ENCODE data around the gene NPEPL1.

The NPEPL1 gene

DNA sequence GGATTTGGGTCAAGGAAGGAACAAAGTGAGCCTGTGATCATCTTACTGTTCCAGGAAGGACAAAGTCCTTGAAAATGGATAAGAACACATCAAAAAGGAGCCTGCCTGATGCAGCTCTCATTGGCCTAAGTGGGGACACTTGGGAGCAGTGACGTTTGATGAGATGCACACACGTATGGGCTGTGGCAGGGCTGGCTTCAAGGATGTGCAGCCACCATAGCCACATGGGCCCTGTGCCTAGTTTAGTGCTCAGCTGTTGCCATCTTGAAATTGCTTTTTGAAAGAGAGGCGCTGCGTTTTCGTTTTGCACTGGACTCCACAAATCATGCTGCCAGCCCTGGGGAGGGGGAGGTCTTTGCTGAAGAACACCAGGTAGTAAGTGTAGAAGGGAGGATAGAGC lies 6.6 kb upstream of the NPEPL1 start:
- no peak for DNase-seq

DNA sequence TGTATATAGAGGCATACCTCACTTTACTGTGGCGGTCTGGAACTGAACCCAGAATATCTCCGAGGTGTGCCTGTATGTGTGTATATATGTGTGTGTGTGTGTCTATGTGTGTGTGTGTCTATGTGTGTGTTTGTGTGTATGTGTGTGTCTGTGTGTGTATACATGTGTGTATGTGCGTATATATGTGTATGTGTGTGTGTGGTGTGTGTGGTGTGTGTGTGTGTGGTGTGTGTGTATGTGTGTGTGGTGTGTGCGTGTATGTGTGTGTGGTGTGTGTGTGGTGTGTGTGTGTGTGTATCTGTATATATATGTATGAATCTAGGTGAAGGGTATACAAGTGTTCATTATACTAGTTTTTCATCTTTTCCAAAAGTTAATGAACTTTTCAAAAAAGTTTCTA lies 4.2 kb upstream of the NPEPL1 start:
- DNase-seq, result no peak

- no peak for DNase-seq
Measured at GRCh38 chr20:58688840-58689239, 3.8 kb upstream of the NPEPL1 start.

GRCh38 chr20:58690396-58691135 lies 2.0 kb upstream of the NPEPL1 start:
- DNase-seq, result peak; percentile 44

DNA sequence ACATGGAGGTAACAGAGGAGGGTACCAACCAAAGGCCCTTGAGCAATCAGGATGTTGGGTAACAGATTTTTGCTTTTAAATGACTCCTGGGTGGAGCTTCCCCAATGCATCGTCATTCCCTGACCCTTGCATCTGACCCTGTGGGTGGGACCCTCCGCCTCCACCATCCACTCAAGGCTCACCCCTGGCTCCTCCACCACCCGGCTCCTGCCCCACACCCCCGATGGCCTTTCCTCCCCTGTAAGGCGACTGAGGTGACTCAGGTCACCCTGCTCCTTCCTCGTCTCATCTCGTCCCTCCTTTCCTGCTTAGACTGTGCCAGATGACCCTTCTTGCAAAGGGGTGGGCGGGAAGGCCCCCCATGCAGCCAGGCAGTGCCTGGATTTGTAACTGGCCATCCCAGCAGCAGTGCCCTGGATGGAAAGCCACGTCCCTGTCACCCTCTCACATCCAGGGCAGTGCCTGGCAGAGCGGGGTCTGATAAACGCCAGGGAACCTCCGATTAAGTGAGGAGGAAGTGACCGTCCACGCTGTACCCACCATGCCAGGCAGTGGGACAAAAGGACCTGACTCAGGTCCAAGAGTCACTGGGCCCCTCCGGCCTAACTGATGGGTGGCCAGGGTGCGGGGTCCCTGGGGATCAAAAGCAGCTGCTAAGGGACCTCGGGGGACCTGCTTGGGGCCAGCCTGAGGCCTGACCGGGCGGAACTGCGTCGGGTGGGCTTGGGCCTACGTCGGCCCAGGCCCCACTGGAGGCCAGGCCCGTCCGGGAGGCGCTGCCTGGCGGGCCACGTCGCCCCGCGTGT lies 624 bp upstream of the NPEPL1 start:
- peak; percentile 50 for DNase-seq

- DNase-seq, result no peak
Measured at GRCh38 chr20:58693226-58694006, 816 bp downstream of the NPEPL1 start.

GRCh38 chr20:58694241-58695083 lies 1.9 kb downstream of the NPEPL1 start:
- DNase-seq, result no peak

- no peak for DNase-seq
Measured at GRCh38 chr20:58695084-58695722, 2.6 kb downstream of the NPEPL1 start.

GRCh38 chr20:58695895-58696375 lies 3.3 kb downstream of the NPEPL1 start:
- no peak for DNase-seq

DNA sequence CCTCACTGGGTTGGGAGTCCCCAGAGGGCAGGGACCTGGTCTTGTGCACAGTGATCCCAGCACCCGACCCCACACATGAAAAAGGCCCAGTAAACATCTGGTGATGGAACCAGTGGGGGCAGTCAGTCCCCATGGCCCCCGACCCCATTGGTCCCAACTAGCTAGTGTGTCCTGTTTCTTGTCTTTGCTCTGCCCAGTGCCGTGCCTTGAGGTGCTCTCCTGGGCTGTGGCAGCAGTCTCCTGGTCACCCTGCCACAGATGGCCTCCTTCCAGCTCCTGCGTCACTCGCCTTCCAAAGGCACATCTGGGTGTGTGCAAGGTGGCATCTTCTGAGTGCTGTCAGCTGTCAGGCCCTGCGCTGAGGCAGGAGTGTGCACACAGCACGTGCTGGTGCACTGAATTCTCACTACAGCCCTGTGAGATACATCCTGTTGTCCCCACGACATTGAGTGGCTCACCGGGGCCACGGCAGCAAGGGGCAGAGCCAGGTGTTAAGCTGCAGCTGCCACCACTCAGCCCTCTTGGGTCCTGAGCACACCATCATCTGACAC lies 3.9 kb downstream of the NPEPL1 start:
- no peak for DNase-seq

GRCh38 chr20:58697201-58697866 lies 4.7 kb downstream of the NPEPL1 start:
- no peak for DNase-seq

DNA sequence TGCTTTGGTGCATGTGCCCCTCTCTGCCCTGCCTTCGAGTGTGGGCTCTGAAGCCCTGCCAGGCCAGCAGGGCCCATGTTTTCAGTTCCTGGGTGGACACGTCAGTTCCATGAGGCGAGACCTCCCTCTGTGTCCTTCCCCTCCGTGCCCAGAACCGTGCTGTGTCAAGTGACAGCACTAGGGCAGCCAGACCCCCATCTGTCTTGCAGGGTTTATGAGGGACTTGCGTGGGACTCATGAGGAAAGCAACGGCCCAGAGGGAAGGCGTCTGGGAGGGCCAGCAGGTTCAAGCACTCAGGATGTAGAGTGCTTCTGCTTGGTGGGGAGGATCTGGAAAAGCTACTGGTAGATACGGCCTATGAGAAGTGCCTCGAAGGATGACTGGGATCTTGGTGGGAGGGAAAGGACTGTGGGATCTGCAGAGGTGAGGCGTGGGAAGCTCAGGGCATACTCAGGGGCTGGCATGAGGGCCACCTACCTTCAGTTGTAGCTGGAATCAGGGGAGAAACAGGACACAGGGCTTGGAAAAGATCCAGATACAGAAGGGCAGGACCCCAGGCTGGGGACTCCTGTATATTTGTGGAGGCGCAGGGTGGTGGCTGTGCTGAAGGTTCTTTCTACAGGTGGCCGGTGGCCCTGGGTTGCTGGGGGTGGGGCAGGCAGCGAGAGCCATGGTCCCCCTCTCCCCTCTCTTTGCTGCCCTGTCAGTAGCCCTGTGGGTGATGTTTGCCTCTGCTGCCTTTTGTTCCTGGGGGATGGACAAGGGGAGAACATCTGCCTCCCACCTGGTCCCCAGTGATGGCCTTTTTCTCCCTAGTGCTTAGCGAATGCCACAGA lies 5.5 kb downstream of the NPEPL1 start:
- DNase-seq, result no peak

DNA sequence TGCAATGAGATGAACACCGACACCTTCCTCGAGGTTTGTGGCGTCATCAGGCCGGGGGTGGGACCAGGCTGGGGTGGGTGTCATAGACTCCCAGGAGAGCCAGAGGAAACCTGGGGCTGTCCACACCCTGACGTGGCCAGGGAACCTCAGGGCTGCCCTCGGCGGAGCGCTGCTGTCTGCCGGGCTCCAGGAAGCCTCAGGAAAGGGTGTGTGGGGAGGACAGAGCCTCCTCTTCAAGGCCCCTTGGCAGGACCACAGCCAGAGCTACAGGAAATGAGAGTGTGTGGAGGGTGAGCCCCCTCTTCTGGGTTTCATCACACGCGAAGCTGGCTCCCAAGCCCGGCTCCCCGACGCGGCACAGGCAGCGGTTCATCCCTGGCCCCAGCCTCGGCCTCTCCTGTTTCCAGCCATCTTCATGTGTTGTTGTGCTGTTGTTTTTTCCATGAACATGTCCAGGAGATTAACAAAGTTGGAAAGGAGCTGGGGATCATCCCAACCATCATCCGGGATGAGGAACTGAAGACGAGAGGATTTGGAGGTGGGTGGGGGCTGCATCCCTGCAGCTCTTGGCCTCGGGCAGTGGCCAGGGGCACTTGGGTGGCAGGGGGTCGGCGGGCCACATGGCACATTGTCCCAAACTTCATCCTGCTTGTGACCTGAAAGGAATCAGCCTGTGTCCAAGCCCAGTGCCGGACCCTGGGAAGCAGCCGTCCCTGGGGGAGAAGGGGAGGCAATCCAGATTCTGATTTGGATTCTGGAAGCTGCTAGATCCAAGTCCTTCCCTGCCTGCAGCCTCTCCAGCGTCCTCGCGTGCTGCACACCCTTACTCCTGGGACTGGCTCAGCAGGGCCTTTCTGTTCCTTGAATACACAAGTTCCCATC lies 6.4 kb downstream of the NPEPL1 start:
- no peak for DNase-seq

DNA sequence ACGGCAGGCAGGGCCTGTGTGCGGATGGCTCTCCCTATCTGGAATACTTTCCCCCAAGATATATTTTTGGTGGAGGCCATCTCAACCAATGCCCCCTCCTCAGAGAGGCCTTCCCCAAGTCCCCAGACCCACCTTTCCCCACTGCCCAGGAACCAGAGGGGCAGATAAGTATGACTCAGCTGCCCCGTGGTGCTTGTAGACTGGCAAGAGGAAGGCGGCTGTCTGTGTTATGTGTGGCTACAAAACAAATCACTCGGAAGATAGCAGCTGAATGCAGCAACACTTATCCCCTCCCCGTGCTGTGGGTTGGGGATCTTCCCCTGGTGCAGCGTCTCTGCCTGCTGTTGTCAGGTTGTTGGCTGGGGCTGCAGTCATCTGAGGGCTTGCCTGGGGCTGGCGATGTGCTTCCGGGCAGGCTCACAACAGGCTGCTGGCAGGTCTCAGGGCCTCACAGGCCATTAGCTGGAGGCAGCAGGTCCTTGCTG lies 7.1 kb downstream of the NPEPL1 start:
- no peak for DNase-seq

DNA sequence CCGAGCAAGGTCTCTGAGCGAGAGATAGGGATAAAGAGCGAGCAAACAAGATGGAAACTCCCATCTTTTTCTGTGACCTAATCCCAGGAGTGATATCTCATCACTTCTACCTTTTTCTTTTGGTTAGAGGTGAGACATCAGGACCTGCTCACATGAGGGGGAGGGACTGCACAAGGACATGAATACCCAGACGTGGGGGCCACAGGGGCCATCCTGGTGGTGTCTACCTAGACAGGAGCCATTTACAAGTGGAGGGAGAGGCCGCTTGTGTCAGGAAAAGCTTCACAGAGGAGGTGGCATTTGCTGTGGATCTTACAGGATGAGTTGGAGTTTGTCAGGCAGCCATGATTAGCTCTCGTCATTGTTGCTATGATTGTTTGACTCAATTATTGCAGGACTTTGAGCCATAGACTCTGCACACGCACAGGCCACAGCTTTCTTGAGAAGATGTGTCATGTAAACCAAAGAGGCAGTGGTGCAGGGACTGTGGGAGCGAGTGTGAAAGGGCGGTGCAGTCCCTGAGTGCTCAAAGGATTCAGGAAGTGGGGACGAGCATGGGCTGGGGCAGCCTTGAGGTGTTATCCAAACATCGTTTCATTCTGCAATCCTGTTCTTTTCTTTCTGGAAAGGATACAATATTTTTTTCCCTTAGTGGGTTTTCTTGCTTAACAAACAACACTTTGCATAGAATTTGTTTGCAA lies 7.7 kb downstream of the NPEPL1 start:
- no peak for DNase-seq

DNA sequence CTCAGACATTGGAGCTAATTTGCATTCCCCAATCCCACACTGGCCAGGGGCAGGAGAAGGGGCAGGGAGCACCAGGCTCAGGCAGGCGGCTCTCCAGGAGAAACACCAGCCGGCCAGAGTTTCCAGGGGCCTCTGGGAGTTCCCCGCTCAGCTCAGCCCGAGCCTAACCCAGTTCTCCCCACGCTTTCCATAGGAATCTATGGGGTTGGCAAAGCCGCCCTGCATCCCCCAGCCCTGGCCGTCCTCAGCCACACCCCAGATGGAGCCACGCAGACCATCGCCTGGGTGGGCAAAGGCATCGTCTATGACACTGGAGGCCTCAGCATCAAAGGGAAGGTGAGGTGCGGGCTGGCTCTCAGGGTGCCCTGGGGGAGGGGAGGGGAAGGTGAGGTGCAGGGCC lies 8.2 kb downstream of the NPEPL1 start:
- DNase-seq, result no peak

GRCh38 chr20:58701431-58702160 lies 9.0 kb downstream of the NPEPL1 start:
- DNase-seq, result no peak

DNA sequence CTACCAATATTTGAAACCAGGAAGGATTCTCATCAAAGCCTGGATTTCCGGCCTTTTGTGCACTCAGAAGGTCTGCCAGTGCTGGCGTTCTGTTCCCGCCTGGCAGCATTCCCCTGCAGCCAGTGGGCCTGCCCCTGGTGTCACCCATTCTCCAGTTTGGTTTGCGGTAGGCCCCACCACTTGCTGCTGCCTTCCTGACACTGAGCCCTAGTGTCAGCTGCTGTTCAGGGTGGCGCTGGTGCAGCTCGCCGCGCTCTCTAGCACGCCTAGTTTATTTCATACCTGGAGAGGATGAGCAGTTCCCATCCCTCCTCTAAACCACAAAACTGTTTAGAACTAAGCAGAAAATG lies 9.5 kb downstream of the NPEPL1 start:
- no peak for DNase-seq

Data from HCEC 1CT (cell line).